Stimulated activated CD8-positive, alpha-beta memory T cell treated with anti-CD3 and anti-CD28 coated beads, Interleukin-7, amount 100 ng/mL, for 1 hour (primary cell): Measurements from ENCODE around the gene CCDC60.

Source experiments
- DNase-seq, 2 donors: peaks; one replicate each; pipeline ENCODE4 v3.0.0-alpha.2; 2020; ENCODE audit warnings: low read depth in 2 of 2

Gene CCDC60

GRCh38 chr12:119384340-119384739, 49.8 kb downstream of the CCDC60 start:
- no peak for DNase-seq

GRCh38 chr12:119385659-119386058, 51.1 kb downstream of the CCDC60 start:
- DNase-seq, result no peak

GRCh38 chr12:119389687-119390086, 55.2 kb downstream of the CCDC60 start:
- DNase-seq, result no peak

GRCh38 chr12:119391673-119392072, 57.1 kb downstream of the CCDC60 start:
- DNase-seq, result no peak

GRCh38 chr12:119393677-119394076, 59.1 kb downstream of the CCDC60 start:
- DNase-seq, result no peak

- DNase-seq, result no peak
Measured at GRCh38 chr12:119397540-119397939, 63.0 kb downstream of the CCDC60 start.

- no peak for DNase-seq
Measured at GRCh38 chr12:119398190-119398589, 63.7 kb downstream of the CCDC60 start.

- DNase-seq, result no peak
Measured at GRCh38 chr12:119399301-119399700, 64.8 kb downstream of the CCDC60 start.

GRCh38 chr12:119406308-119406707, 71.8 kb downstream of the CCDC60 start:
- DNase-seq, result no peak

GRCh38 chr12:119406811-119407210, 72.3 kb downstream of the CCDC60 start:
- DNase-seq, result no peak

- DNase-seq, result no peak
Measured at GRCh38 chr12:119409043-119409442, 74.5 kb downstream of the CCDC60 start.

- DNase-seq, result no peak
Measured at GRCh38 chr12:119410396-119410795, 75.9 kb downstream of the CCDC60 start.

- DNase-seq, result no peak
Measured at GRCh38 chr12:119412306-119412705, 77.8 kb downstream of the CCDC60 start.

GRCh38 chr12:119412811-119413794, 78.6 kb downstream of the CCDC60 start:
- no peak for DNase-seq

- DNase-seq, result no peak
Measured at GRCh38 chr12:119415714-119416113, 81.2 kb downstream of the CCDC60 start.

- no peak for DNase-seq
Measured at GRCh38 chr12:119417440-119417839, 82.9 kb downstream of the CCDC60 start.

GRCh38 chr12:119419381-119419780, 84.9 kb downstream of the CCDC60 start:
- no peak for DNase-seq

GRCh38 chr12:119423285-119423684, 88.8 kb downstream of the CCDC60 start:
- DNase-seq, result no peak

GRCh38 chr12:119425623-119426022, 91.1 kb downstream of the CCDC60 start:
- DNase-seq, result no peak

- DNase-seq, result no peak
Measured at GRCh38 chr12:119431151-119431550, 96.6 kb downstream of the CCDC60 start.

GRCh38 chr12:119432949-119433348, 98.4 kb downstream of the CCDC60 start:
- DNase-seq, result no peak

GRCh38 chr12:119440803-119441360, 106.4 kb downstream of the CCDC60 start:
- no peak for DNase-seq

GRCh38 chr12:119444462-119445044, 110.0 kb downstream of the CCDC60 start:
- DNase-seq, result peak in 1 of 2 donors; percentile 2
